H1 (cell line): ENCODE data around the gene RELCH. TPM values are rescaled to one million over a fixed set of nuclear protein-coding genes. Genes with fewer than 3 reads are reported as not detected.

ENCODE experiments used
- CTCF ChIA-PET: fragments of 300-600 bp; sonication (Branson Sonifier 250); formaldehyde crosslinking; loops from one replicate; lab custom pipeline; 2021; ENCODE audit not compliant: partially characterized antibody; lab: Charles Lee
- POLR2A ChIA-PET: fragments of 300-600 bp; sonication (Branson Sonifier 250); formaldehyde crosslinking; loops from one replicate; lab custom pipeline; 2021; ENCODE audit warnings: inconsistent platforms; ENCODE audit not compliant: partially characterized antibody; lab: Charles Lee
- DNase-seq, 2 experiments: peaks; one replicate each; pipeline versions ENCODE4 v3.0.0 to v3.0.0-alpha.2; 2010 to 2022; ENCODE audit warnings: low spot score in 2 of 2, low read depth in 1 of 2, mixed read lengths in 1 of 2
- FAIRE-seq: peaks from 2 replicates; lab custom pipeline; 2011; peaks lifted over from hg19 to GRCh38; lab: Jason Lieb, UNC
- H2AFZ ChIP-seq: 2 replicates; pipeline ENCODE4 v1.8.1; 2012; ENCODE audit warnings: low read length, inconsistent platforms
- H2AK5ac ChIP-seq: 2 replicates; pipeline ENCODE4 v1.6.1; 2013; ENCODE audit warnings: low read depth, low read length
- H2BK120ac ChIP-seq: replicated peaks from 2 replicates; pipeline ENCODE3; 2013; ENCODE audit warnings: low read depth, low read length, inconsistent platforms
- H2BK12ac ChIP-seq: 2 replicates; pipeline ENCODE4 v1.6.1; 2013; ENCODE audit warnings: low read depth, low read length
- H2BK15ac ChIP-seq: 2 replicates; pipeline ENCODE4 v1.6.1; 2013; ENCODE audit warnings: low read length
- H2BK20ac ChIP-seq: 2 replicates; pipeline ENCODE4 v1.6.1; 2013; ENCODE audit warnings: low read length
- H2BK5ac ChIP-seq: 2 replicates; pipeline ENCODE4 v1.6.1; 2013; ENCODE audit warnings: low read depth, low read length
- H3K14ac ChIP-seq: 2 replicates; pipeline ENCODE4 v1.6.1; 2013; ENCODE audit warnings: inconsistent platforms; ENCODE audit not compliant: insufficient read length
- H3K18ac ChIP-seq: 2 replicates; pipeline ENCODE4 v1.6.1; 2013; ENCODE audit warnings: low read length; ENCODE audit errors: extremely low read depth
- H3K23ac ChIP-seq: 2 replicates; pipeline ENCODE4 v1.6.1; 2013; ENCODE audit warnings: inconsistent platforms; ENCODE audit not compliant: insufficient read length
- H3K23me2 ChIP-seq: 2 replicates; pipeline ENCODE4 v1.6.1; 2013; ENCODE audit warnings: low read depth, low read length
- H3K27ac ChIP-seq: 2 replicates; pipeline ENCODE4 v1.6.1; 2011; ENCODE audit warnings: low read depth, low read length, inconsistent platforms
- H3K27me3 ChIP-seq, 4 experiments: replicated peaks in 1 of 4; 1 replicate in 1 of 4; 2 replicates in 3 of 4; pipeline versions ENCODE4 v1.6.1 to v1.8.1; 2011 to 2013; ENCODE audit warnings: low read length in 3 of 4, mild to moderate bottlenecking in 3 of 4, inconsistent platforms in 2 of 4, mixed read lengths in 2 of 4, moderate library complexity in 1 of 4; ENCODE audit not compliant: control insufficient read depth in 3 of 4, insufficient read depth in 3 of 4; ENCODE audit errors: extremely low read depth in 1 of 4
- H3K36me3 ChIP-seq, 4 experiments: 2 replicates each; pipeline versions ENCODE4 v1.6.1 to v1.8.1; 2011 to 2013; ENCODE audit warnings: mild to moderate bottlenecking in 4 of 4, low read length in 3 of 4, moderate library complexity in 2 of 4, control low read depth in 1 of 4, inconsistent platforms in 1 of 4; ENCODE audit not compliant: insufficient read depth in 4 of 4, control insufficient read depth in 2 of 4
- H3K4ac ChIP-seq: replicated peaks from 2 replicates; pipeline ENCODE3; 2013; ENCODE audit warnings: low read length, low read depth, mixed read lengths, inconsistent platforms; ENCODE audit not compliant: insufficient read length
- H3K4me1 ChIP-seq, 4 experiments: replicated peaks in 1 of 4; 1 replicate in 1 of 4; 2 replicates in 3 of 4; pipeline versions ENCODE4 v1.6.1 to v1.8.1; 2011 to 2013; ENCODE audit warnings: low read length in 3 of 4, inconsistent platforms in 2 of 4, mixed read lengths in 1 of 4; ENCODE audit not compliant: insufficient read depth in 4 of 4, control insufficient read depth in 3 of 4
- H3K4me2 ChIP-seq, 2 experiments: 2 replicates each; pipeline versions ENCODE4 v1.6.1 to v1.8.1; 2011 to 2013; ENCODE audit warnings: low read depth in 2 of 2, low read length in 2 of 2, control low read depth in 1 of 2, inconsistent platforms in 1 of 2, mild to moderate bottlenecking in 1 of 2; ENCODE audit not compliant: insufficient read depth in 1 of 2
- H3K4me3 ChIP-seq, 4 experiments: fragments of 200-600, 300-600 bp in 1 of 4; sonication (generic), shearing (Covaris generic), sonication (Bioruptor Twin) in 1 of 4; 2 replicates each; pipeline versions ENCODE4 v1.5.1 to v1.8.1; 2011 to 2016; ENCODE audit warnings: low read length in 4 of 4, low read depth in 3 of 4, control low read depth in 2 of 4, inconsistent platforms in 2 of 4, mild to moderate bottlenecking in 2 of 4, mixed read lengths in 1 of 4, moderate library complexity in 1 of 4; ENCODE audit not compliant: insufficient read depth in 2 of 4; ENCODE audit errors: extremely low read depth in 1 of 4
- H3K56ac ChIP-seq: replicated peaks from 2 replicates; pipeline ENCODE3; 2013; ENCODE audit warnings: low read depth, mild to moderate bottlenecking, mixed read lengths, low read length, inconsistent platforms; ENCODE audit not compliant: insufficient read length
- H3K79me1 ChIP-seq: 2 replicates; pipeline ENCODE4 v1.6.1; 2013; ENCODE audit warnings: low read depth, low read length, control low read depth
- H3K79me2 ChIP-seq, 2 experiments: 2 replicates each; pipeline versions ENCODE4 v1.6.1 to v1.8.1; 2012 to 2013; ENCODE audit warnings: low read length in 2 of 2, mild to moderate bottlenecking in 2 of 2, inconsistent platforms in 1 of 2; ENCODE audit not compliant: insufficient read depth in 2 of 2, control insufficient read depth in 1 of 2
- H3K9ac ChIP-seq, 4 experiments: replicated peaks in 1 of 4; 1 replicate in 1 of 4; 2 replicates in 3 of 4; pipeline versions ENCODE4 v1.6.1 to v1.8.1; 2011 to 2013; ENCODE audit warnings: low read depth in 3 of 4, low read length in 3 of 4, control low read depth in 2 of 4, mild to moderate bottlenecking in 2 of 4, moderate library complexity in 2 of 4, inconsistent platforms in 1 of 4; ENCODE audit errors: extremely low read depth in 1 of 4
- H3K9me3 ChIP-seq, 2 experiments: 2 replicates each; pipeline versions ENCODE4 v1.6.1 to v1.8.1; 2012 to 2013; ENCODE audit warnings: mild to moderate bottlenecking in 2 of 2, moderate library complexity in 2 of 2, control low read depth in 1 of 2, inconsistent platforms in 1 of 2, low read depth in 1 of 2, low read length in 1 of 2, mixed read lengths in 1 of 2; ENCODE audit not compliant: insufficient read depth in 2 of 2
- H4K20me1 ChIP-seq, 2 experiments: replicated peaks in 1 of 2; 2 replicates each; pipeline versions ENCODE3 to v1.8.1; 2011 to 2013; ENCODE audit warnings: inconsistent platforms in 2 of 2, low read length in 2 of 2, mild to moderate bottlenecking in 1 of 2; ENCODE audit not compliant: insufficient read depth in 2 of 2, control insufficient read depth in 1 of 2
- H4K5ac ChIP-seq: 2 replicates; pipeline ENCODE4 v1.6.1; 2013; ENCODE audit warnings: low read length, low read depth, mixed read lengths, inconsistent platforms; ENCODE audit not compliant: insufficient read length
- H4K8ac ChIP-seq: 2 replicates; pipeline ENCODE4 v1.8.0; 2013; ENCODE audit warnings: mild to moderate bottlenecking, moderate library complexity, low read length, inconsistent platforms; ENCODE audit not compliant: insufficient read depth; ENCODE audit errors: extremely low read depth
- H4K91ac ChIP-seq: replicated peaks from 2 replicates; pipeline ENCODE3; 2013; ENCODE audit warnings: low read length, mixed read lengths, inconsistent platforms; ENCODE audit not compliant: insufficient read length
- ASH2L ChIP-seq: fragments of 200-600, 300-600 bp; sonication (generic); IDR thresholded peaks from one replicate; pipeline ENCODE4 v1.7.1; 2017; ENCODE audit warnings: low read length
- CBX5 ChIP-seq: fragments of 300-800, 300-1000 bp; sonication (generic); IDR thresholded peaks from 2 replicates; pipeline ENCODE4 v1.7.1; 2016; ENCODE audit warnings: antibody characterized with exemption, low read length, low read depth
- EGR1 ChIP-seq: IDR thresholded peaks from 2 replicates; pipeline ENCODE4 v1.6.1; 2011; ENCODE audit warnings: low read depth, low read length, borderline replicate concordance
- EP300 ChIP-seq, 2 experiments: IDR thresholded peaks; 1 replicate in 1 of 2; 2 replicates in 1 of 2; pipeline ENCODE4 v1.6.1; 2011 to 2012; ENCODE audit warnings: low read depth in 2 of 2, low read length in 2 of 2, mild to moderate bottlenecking in 2 of 2, borderline replicate concordance in 1 of 2, inconsistent platforms in 1 of 2, moderate library complexity in 1 of 2
- HDAC2 ChIP-seq, 2 experiments: fragments of 300-600 bp in 1 of 2; sonication (generic) in 1 of 2; IDR thresholded peaks; 2 replicates each; pipeline ENCODE4 v1.6.1; 2011 to 2012; ENCODE audit warnings: low read depth in 2 of 2, low read length in 2 of 2, mild to moderate bottlenecking in 2 of 2, moderate library complexity in 2 of 2, borderline replicate concordance in 1 of 2, inconsistent platforms in 1 of 2
- KDM1A ChIP-seq: fragments of 200-600, 300-600 bp; sonication (generic); IDR thresholded peaks from 2 replicates; pipeline ENCODE4 v1.7.1; 2016; ENCODE audit warnings: mild to moderate bottlenecking, low read length, borderline replicate concordance
- MAFK ChIP-seq: IDR thresholded peaks from 2 replicates; pipeline ENCODE4 v1.6.1; 2012; ENCODE audit warnings: low read depth, mild to moderate bottlenecking, improper control_type of control experiment, low read length
- RNF2 ChIP-seq: fragments of 200-900, 300-1000 bp; sonication (generic); IDR thresholded peaks from 2 replicates; pipeline ENCODE4 v1.7.1; 2016; ENCODE audit warnings: borderline replicate concordance, low read depth, mild to moderate bottlenecking, antibody characterized with exemption, low read length; ENCODE audit not compliant: poor library complexity, severe bottlenecking; ENCODE audit errors: missing control alignments
- SAP30 ChIP-seq: fragments of 300-600 bp; sonication (generic); IDR thresholded peaks from 2 replicates; pipeline ENCODE4 v1.7.1; 2012; ENCODE audit warnings: low read length, moderate library complexity, mild to moderate bottlenecking, inconsistent platforms; ENCODE audit not compliant: insufficient read depth, insufficient replicate concordance
- SIRT6 ChIP-seq: IDR thresholded peaks from one replicate; pipeline ENCODE4 v1.7.1; 2012; ENCODE audit warnings: low read length, inconsistent platforms
- SIX5 ChIP-seq: IDR thresholded peaks from 2 replicates; pipeline ENCODE4 v1.6.1; 2011; ENCODE audit warnings: mild to moderate bottlenecking, low read depth, low read length
- TAF1 ChIP-seq: IDR thresholded peaks from 2 replicates; pipeline ENCODE4 v1.6.1; 2011; ENCODE audit warnings: mild to moderate bottlenecking, low read depth, low read length
- TBP ChIP-seq: IDR thresholded peaks from 2 replicates; pipeline ENCODE4 v1.6.1; 2011; ENCODE audit warnings: low read depth, low read length, improper control_type of control experiment
- TCF12 ChIP-seq: IDR thresholded peaks from 2 replicates; pipeline ENCODE4 v1.6.1; 2011; ENCODE audit warnings: low read depth, mild to moderate bottlenecking, low read length
- TEAD4 ChIP-seq: IDR thresholded peaks from 2 replicates; pipeline ENCODE4 v1.6.1; 2012; ENCODE audit warnings: low read depth, low read length, inconsistent platforms, mixed read lengths
- polyA plus RNA-seq, 7 experiments: library from polyadenylated mRNA; depleted of rRNA in 3 of 7; stranded (reverse) in 5 of 7; unstranded in 2 of 7; fragments of >200 nt in 5 of 7; fragments of 200-250 nt in 2 of 7; gene quantifications; 1 replicate in 5 of 7; 2 replicates in 1 of 7; 4 replicates in 1 of 7; pipeline versions ENCODE4 v1.2.1 to v1.2.3, GENCODE V29; 2011 to 2013; ENCODE audit warnings: missing spikeins in 2 of 7, mixed read lengths in 2 of 7
- total RNA-seq: library from RNA; stranded (reverse); fragmentation: NEBNext Ultra II Directional; extraction: Animal tissue kit (Norgen Biotek cat#: 25700); gene quantifications from 2 replicates; pipeline ENCODE4 v1.2.1, GENCODE V29; 2021

Gene RELCH
- total and polyA plus RNA-seq, 2 of the 8 experiments (the other 6 are each of a cell fraction or from before 2014, with no cell fraction given) = 7.3 to 26.9 TPM

DNA sequence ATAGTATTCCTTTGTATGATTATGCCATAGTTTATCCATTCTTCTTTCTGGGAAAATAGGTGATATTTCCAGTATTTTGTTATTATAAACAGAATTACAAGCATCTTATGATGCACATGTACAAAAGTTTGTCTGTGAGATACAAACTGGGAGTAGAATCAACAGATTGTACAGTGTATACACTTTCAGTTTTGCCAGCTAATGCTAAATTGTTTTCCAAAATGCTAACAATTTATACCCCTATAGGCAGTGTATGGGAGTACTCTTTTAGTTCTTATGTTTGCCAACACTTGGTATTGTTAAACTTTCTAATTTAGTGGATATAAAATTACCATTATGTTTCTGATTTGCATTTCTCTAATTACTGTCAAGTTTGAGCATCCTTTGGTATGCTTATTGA is 107.0 kb downstream of the RELCH start:
- Histone ChIP-seq H4K20me1 (peaks cover 0 to 2% of the 10 kb centered on the region in 2 experiments), H2AFZ (no peak overlapping the region), H2BK20ac (no peak overlapping the region), H2BK15ac (no peak overlapping the region), H3K27ac (no peak overlapping the region), H3K18ac (no peak overlapping the region), H3K4me2 (no peak overlapping the region), H2AK5ac (no peak overlapping the region), H3K4ac (no peak overlapping the region), H4K8ac (no peak overlapping the region), H3K9me3 (no peaks in the 10 kb centered on the region), H3K79me1 (no peaks in the 10 kb centered on the region), H3K23ac (no peak overlapping the region), H3K36me3 (peaks cover 0 to 6% (median 0%) of the 10 kb centered on the region in 4 experiments; a peak in 3 of 8 replicates), H3K14ac (no peak overlapping the region), H3K23me2 (no peaks in the 10 kb centered on the region; the same call in 1 of the 2 replicates), H3K9ac (no peak overlapping the region), H2BK12ac (no peak overlapping the region), H3K4me1 (no peaks in the 10 kb centered on the region), H3K27me3 (peaks cover 0 to 1% (median 0%) of the 10 kb centered on the region in 4 experiments; a peak in 1 of 7 replicates), H3K79me2 (no peaks in the 10 kb centered on the region), H3K56ac (no peak overlapping the region), H4K5ac (no peak overlapping the region), H4K91ac (no peak overlapping the region), H2BK120ac (no peak overlapping the region), H2BK5ac (no peak overlapping the region), H3K4me3 (no peak overlapping the region)
- FAIRE-seq = no peak
- POLR2A ChIA-PET = no interaction called here
- DNase-seq = no peak
- CTCF ChIA-PET = no interaction called here
- TF ChIP-seq EP300 (IDR thresholded peaks at IDR 0.05; ENCODE audit: borderline replicate concordance in 1 of 2, low read depth in 2 of 2, low read length in 2 of 2) (no peak), SIX5 (no peak), TCF12 (no peak), CBX5 (no peak), EGR1 (no peak), MAFK (no peak), KDM1A (no peak), TBP (no peak), SAP30 (no peak), ASH2L (no peak), TAF1 (no peak), HDAC2 (IDR thresholded peaks at IDR 0.05; ENCODE audit: borderline replicate concordance in 1 of 2, low read depth in 2 of 2, low read length in 2 of 2) (no peak), RNF2 (no peak), SIRT6 (no peak), TEAD4 (no peak)
